ENCODE measurements around the gene PLPP6.

Gene PLPP6

DNA sequence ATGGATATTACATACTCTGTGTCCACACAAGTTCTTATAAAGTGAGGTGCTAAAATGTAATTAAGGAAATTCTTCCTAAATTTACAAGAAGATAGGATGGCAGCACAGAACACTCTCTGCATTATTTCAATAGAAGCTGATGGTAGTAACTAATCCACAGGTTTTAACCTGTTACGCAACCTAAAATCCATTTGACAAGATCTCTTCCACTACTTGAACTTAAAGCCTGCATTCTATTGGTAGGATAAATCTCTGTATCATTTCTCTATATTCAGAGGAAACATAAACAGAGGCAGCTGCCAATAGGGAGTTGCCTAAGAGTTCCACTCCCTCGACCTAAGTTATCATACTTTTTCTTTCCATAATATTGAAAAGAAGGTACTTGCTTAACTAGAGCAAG lies 38.8 kb downstream of the PLPP6 start:
- no peak for DNase-seq

DNA sequence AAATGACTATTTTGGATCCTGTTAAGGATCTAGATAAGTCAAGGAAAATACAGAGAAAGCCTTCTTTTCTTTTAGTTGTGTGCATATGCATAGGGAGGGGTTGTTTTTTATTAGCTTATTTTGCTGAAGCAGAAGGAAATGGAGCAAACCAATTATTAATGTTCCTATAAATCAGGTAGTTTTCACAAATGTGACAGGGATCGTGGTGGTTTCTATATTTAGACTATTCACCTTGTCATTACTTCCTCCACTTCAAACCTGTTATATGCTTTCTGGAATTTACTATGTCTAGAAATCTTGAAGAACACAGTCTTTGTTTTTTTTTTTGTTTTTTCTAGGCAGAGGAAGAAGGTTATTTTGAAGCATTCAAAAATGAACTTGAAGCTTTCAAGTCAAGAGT lies 39.4 kb downstream of the PLPP6 start:
- DNase-seq: no peak

DNA sequence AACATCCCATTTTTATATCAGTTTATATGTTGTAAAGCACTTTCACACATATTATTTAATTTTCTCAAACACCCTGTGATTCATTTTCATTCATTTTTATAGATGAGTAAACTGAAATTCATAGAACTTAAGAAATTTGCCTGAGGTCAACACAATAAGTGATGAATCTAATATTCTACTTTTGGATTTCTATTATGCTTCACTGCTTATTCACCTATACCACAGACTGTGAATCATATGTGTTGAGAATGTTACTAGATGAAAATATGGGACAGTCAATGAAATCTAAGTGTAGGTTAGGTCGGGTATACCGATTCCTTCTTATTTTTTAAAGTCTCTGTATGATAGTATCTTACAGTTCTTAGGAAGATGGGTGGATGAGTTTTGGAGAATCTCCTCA lies 42.0 kb downstream of the PLPP6 start:
- no peak for DNase-seq

DNA sequence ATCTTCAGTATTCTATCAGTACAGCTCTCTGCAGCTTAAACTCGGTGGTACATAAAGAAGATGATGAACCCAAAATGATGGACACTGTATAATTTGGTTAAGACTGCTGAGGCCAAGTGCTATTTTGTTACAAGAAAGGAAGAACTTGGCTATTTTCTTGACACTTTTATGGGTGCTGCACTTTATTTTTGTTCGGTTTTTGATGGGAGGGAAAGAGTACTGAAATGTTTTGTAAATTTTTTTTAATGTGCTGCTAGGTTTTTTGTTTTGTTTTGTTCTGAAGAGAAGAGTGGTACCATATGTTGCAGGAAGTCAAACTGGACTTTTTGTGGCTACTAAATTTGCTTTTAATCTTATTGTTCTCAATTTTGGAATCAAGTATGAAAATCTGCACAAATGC lies 43.9 kb downstream of the PLPP6 start:
- DNase-seq: no peak

DNA sequence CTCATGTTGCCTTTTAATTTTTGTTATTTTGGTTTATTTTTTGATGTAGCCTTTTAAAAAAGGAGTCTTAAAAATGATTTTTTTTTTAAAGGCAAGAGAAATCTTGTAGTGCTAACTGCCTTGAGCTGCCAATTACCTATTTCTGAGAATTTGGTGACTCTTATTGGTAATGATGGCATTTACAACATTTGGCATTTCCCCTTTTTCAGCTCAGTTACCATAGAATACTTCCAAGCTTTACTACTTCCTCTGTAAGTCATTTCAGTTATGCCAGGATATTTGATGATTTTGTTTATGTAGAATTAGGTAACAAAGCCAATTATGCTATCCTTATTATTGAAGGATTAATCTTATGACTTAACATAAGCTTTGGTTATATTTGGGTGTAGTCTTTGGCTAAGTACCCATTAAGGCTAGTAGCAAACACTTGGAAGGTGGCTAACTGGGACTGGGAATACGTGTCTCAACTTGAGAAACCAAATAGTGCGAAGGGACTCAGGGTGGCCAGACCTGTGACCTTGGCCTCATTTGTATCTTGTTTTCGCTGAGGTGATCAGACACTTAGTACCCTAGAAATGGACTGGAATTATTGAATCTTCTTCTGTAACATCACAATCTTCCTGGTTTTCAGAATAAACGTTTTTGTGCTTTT lies 45.0 kb downstream of the PLPP6 start:
- no peak for DNase-seq

DNA sequence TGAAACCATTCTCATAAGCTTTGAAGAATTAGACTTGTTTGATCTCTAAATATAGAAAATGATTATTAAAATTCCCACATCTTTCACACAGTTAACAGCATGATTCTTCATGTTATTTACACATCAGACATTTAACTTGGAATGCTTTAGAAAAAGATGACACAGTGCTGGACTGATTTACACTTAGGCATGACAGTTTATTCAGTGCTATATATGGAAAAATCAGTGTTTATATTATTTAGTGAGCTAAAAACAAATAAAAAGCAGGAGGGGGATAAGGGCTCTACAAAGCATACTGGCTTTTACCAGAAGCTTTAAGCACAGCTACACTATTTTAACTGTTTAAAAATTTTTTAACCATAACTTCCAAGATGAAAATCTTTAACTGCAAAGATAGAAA lies 47.3 kb downstream of the PLPP6 start:
- no peak for DNase-seq

DNA sequence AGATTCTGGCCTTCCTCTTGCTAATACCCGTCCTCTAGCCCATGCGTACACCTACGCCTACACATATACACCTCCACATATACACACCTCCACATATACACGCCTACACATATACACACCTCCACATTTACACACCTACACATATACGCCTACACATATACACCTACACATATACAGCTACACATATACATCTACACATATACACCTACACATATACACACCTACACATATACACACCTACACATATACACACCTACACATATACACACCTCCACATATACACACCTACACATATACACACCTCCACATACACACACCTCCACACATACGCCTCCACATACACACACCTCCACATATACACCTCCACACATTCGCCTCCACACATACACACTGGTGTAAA lies 51.8 kb downstream of the PLPP6 start:
- no peak for DNase-seq

DNA sequence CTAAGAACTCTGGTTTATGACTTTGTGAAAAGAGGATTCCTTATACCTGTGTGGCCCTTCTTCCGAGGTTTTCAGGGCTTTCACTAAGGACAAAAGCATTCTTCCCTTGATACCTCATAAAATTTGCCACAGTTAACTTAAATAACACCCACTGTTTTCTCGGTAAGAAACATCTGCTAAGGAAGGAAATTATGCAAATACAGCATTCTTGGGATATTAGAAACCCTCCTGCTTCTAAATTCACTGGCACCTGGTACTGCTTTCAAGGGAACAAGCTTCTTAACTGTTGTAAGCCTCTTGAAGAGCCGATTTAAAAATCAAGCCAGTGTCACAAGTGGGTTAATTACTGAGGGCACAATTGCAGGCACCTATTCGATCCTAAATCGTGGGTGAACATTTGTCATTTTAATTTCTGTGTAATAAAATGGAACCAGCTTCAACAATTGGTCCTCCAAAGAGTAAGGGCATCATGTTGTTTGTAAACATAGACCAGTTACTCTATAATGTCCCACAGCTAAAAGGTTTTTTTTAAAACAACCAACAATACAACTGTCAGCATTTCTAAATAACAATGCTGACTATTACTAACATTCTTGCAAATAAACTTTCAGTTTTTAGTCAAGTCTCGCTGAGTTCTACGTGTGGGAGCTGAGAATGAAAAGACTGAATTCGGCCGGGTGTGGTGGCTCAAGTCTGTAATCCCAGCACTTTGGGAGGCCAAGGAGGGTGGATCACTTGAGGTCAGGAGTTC lies 52.3 kb downstream of the PLPP6 start:
- DNase-seq: no peak
